Measurements from ENCODE around the gene SWSAP1.
"Not testable (repeated sequence)": the region's sequence is repeated elsewhere in the genome, so short reads cannot be mapped to it uniquely, and the experiment has no call there.

Gene SWSAP1

DNA sequence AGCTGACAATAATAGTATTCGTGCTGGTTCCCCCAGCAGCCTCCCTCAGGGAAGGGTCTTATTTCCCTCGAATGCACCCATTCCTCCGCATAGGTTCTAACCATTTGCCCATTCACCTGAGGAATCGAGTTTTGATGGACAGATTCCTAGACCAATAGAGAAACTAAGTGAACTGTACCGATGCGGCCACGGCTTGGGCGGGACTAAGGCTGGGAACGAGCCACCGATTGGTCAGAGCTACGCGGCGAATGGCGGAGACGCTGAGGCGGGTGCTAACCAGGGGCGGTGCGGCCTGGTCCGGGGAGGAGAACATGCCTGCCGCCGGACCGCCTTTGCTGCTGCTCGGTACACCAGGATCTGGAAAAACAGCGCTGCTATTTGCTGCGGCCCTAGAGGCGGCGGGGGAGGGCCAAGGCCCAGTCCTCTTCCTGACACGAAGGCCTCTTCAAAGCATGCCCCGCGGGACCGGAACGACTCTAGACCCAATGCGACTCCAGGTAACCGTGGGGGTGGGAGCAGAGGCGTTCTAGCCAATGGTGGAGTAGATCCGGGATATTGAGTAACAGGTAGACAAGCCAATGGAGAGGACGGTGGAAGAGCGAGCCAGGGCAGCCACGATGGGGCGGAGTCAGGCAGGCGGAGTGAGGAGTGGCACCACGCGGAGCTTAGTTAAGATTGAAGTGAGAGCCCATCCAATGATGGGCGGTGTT, at the start of gene SWSAP1:
TSS of gene SWSAP1 (plus strand) at position 234 of the 710 bp plus-strand sequence. CDS start at position 249, 15 bp downstream.
- DNase-seq (ENCODE audit: low read depth in 2 of 2): peak; percentile 89 to 95

GRCh38 chr19:11324748-11325389, 49.6 kb upstream of the SWSAP1 start:
- no peak for DNase-seq (ENCODE audit: low read depth in 2 of 2)

- no peak for DNase-seq (ENCODE audit: low read depth in 2 of 2)
Measured at GRCh38 chr19:11325544-11325943, 48.9 kb upstream of the SWSAP1 start.

GRCh38 chr19:11330127-11330526, 44.3 kb upstream of the SWSAP1 start:
- no peak for DNase-seq (ENCODE audit: low read depth in 2 of 2)

- DNase-seq (ENCODE audit: low read depth in 2 of 2): no peak
Measured at GRCh38 chr19:11331502-11331901, 43.0 kb upstream of the SWSAP1 start.

GRCh38 chr19:11332822-11333221, 41.6 kb upstream of the SWSAP1 start:
- DNase-seq (ENCODE audit: low read depth in 2 of 2): no peak

- not testable (repeated sequence) for DNase-seq (ENCODE audit: low read depth in 2 of 2)
Measured at GRCh38 chr19:11333838-11334237, 40.6 kb upstream of the SWSAP1 start.

GRCh38 chr19:11335449-11336146, 38.9 kb upstream of the SWSAP1 start:
- DNase-seq (ENCODE audit: low read depth in 2 of 2): no peak

DNA sequence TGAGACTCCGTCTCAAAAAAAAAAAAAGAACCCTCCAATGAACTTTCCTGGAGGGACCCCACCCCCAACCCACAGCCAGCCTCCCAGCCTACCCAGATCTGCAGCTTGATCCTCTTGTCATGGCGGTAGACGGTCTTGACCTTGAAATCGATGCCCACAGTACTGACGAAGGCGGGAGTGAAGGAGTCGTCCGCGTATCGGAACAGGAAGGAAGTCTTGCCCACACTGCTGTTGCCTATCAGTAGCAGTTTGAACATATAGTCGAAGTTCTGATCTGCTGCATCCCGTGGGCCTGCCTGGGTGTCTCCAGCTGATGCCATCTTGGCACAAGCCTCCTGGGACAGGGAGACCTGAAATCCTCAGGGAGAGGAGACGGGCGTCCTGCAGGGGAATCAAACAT, 37.4 kb upstream of the SWSAP1 start:
- DNase-seq (ENCODE audit: low read depth in 2 of 2): no peak

DNA sequence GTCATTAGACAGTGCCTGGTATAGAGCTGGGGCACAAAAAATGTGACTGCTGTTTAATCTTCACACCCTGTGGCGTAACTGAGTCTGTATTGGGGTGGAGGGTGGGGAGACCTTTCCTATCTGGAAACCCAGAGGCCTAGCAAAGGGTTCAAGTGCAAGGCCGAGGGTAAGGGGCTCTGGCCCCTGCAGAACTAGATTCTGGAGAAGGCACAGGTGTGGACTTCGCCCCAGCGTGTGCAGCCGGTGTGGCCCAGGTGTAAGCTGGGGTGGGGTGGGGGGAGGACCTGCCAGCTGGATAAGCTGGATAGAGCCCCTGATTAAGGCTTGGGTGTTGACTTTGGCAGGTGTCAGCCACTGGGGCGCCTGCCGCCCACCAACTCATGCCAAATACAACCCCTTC, 36.3 kb upstream of the SWSAP1 start:
- no peak for DNase-seq (ENCODE audit: low read depth in 2 of 2)

DNA sequence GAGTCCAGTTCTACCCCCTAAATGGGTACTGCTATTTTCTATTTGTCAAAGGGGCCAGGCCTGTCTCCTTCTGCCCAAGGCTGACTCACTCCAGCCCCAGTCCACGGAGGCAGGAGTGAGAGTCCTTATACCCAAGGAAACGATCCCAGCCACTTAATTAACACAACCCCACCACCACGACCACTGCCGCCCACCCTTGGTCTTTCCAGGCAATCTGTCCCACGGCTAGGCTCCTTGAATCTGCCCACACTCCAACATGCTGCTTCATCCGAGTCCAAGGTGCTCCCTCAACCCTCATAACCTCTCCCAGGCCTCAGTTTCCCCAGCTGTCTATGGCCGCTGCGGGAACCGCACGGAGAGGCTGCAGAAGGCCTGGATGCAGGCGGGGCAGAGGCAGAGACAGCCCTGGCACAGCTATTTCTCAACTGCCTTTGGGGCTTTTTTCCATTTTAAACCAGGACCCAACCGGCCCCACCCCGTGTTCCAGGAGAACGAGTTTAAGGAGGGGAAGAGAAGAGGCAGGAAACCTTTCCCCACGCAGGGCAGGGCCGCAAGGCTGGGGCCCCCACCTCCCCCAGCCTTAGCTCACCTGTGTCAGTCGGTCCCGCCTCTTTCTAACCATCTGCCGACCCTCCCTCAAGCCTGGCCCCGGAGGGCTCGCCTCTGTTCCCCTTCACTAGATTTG, 35.8 kb upstream of the SWSAP1 start:
- DNase-seq (ENCODE audit: low read depth in 2 of 2): no peak

DNA sequence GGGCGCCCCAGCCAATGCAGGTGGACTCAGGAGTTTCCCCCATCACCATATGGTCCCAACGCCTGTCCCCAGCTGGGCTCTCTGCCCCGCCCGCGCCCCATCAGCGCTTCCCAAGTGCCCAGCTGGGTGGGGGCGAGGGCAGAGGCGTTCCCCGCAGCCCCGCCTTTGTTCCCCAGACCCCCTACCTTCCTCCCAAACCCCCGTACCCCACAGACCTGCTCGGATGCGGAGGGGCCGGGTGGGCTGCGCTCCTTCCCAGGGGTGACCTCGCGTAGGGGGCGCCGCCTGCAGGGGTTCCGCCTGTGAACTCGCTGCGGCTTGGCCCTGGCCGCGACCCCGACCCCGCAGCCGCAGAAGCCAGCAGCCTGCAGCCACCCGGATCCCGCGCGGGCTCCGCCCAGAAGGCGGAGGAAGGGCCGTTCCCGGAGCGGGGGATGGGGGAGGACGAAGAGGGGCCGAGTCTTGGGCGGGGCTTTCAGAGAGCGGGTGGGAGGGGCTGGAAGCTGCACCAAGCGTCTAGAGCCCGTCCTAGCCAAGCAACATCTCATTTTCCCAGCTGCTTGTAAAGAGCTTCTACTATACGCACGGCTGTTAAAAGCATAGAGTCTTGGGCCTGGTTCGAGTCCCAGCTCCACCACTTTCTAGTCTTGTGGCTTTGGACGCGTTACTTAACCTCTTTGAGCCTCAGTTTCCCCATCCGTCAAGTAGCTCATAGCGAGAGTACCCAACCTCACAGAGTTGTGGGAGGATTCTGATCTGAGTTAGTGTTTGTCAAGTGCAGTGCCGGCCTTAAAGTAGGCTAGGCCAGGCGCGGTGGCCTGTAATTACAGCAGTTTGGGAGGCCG, 35.0 kb upstream of the SWSAP1 start, which contains the start of gene RAB3D:
TSS of gene RAB3D (minus strand) at position 404 of the 845 bp plus-strand sequence. CDS start 2,258 bp downstream, outside the sequence.
- peak; percentile 49 to 67 for DNase-seq (ENCODE audit: low read depth in 2 of 2)

DNA sequence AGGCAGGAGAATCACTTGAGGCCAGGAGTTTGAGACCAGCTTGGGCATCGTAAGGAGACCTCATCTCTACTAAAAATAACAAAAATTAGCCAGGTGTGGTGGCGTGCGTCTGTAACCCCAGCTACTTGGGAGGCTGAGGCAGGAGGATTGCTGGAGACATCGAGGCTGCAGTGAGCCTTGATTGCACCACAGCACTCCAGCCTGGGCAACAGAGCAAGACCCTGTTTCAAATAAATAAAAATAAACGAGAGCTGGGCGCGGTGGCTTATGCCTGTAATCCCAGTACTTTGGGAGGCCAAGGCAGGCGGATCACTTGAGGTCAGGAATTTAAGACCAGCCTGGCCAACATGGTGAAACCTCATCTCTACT, 34.4 kb upstream of the SWSAP1 start:
- not testable (repeated sequence) for DNase-seq (ENCODE audit: low read depth in 2 of 2)

GRCh38 chr19:11342429-11342828, 32.0 kb upstream of the SWSAP1 start:
- no peak for DNase-seq (ENCODE audit: low read depth in 2 of 2)

GRCh38 chr19:11345122-11345803, 29.2 kb upstream of the SWSAP1 start:
- DNase-seq (ENCODE audit: low read depth in 2 of 2): no peak

DNA sequence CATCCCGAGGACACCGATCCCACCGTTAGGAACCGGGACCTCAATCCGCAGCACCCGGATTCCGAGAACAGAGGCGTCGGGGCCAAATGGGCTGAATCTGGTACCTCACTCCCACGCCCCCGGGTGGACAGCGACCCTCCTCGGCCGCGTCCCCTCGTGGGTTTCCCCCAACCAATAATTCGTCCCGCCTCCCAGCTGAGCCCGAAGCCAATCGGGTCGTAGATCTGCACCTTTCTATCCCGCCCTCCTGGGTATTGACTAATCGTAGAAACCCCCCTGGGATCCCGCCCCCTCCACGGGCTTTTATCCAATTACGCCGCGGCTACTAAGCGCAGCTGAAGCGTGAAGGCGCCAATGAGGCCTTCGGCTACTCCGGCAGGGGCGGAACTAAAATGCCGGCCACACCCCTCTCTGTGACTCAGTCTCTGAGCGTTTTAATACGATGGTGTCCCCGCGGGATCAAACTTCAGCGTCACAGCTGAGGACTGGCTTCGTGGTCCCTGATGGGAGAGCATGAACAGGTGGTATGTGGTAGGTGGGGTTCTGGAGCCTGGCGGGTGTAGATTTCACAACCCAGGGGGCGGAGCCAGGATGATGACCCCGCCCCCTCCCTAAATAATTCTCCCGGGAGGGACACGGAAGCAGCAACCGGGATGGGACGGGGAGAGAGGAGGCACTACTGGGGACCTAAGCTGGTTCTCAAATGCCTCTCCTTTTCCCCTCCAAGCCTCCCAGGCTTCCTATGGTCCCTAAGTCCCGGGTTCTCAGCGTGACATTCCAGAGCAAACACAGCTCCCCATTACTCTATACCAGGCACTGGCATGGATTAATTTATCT, 28.1 kb upstream of the SWSAP1 start, which contains the start of the genes CCDC159 and TMEM205:
TSS of gene CCDC159 (plus strand) at position 416 of the 837 bp plus-strand sequence. CDS start at position 504, 88 bp downstream.
TSS of gene TMEM205 (minus strand) at position 165 of the 837 bp plus-strand sequence. CDS start 649 bp downstream, outside the sequence.
- peak; percentile 98 for DNase-seq (ENCODE audit: low read depth in 2 of 2)

GRCh38 chr19:11347546-11348039, 26.9 kb upstream of the SWSAP1 start:
- no peak for DNase-seq (ENCODE audit: low read depth in 2 of 2)

- DNase-seq (ENCODE audit: low read depth in 2 of 2): no peak
Measured at GRCh38 chr19:11349171-11349570, 25.3 kb upstream of the SWSAP1 start.

GRCh38 chr19:11354102-11354501, 20.4 kb upstream of the SWSAP1 start:
- not testable (repeated sequence) for DNase-seq (ENCODE audit: low read depth in 2 of 2)
